MM.1S (cell line): ENCODE measurements around the gene CATSPERB.

Experiments used
- EZH2 ChIP-seq: fragments of 300-600 bp; sonication (generic); optimal IDR thresholded peaks from 2 replicates; pipeline ENCODE3; 2017; ENCODE audit warnings: low read depth, mild to moderate bottlenecking, antibody characterized with exemption, low read length, mixed read lengths
- TF ChIP-seq, protein P1 (sequence below): fragments of 300-600 bp; sonication (generic); IDR thresholded peaks from 2 replicates; pipeline ENCODE4 v1.5.1; 2016; ENCODE audit warnings: antibody characterized with exemption, low read length, mixed read lengths

DNA sequence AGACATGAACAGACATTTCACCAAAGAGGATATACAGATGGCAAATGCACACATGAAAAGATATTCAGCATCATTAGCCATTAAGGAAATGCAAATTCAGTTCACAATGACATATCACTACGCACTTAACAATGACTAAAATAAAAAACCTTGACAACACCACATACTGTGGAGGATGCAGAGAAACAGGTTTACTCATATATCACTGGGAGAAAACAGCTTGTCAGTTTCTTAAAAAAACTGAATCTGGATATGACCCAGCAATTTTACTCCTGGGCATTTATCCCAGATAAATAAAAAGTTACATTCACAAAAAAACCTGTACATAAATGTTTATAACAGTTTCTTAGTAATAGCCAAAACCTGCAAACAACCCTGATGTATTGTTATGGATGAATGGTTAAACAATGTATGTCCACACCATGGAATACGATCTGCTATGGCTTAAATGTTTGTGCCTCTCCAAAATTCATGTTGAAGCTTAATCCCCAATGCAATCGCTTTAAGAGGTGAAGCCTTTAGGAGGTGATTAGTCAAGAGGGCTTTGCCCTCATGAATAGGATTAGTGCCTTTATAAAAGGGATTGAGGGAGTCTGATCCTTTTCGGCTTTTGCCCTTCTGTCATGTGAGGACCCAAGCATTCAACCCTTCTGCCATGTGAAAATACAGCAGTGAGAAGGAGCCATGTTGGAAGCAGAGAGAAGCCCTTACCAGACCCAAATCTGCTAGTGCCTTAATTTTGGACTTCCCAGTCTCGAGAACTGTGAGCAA is 185.8 kb downstream of the CATSPERB start:
- TF ChIP-seq, protein P1, sequence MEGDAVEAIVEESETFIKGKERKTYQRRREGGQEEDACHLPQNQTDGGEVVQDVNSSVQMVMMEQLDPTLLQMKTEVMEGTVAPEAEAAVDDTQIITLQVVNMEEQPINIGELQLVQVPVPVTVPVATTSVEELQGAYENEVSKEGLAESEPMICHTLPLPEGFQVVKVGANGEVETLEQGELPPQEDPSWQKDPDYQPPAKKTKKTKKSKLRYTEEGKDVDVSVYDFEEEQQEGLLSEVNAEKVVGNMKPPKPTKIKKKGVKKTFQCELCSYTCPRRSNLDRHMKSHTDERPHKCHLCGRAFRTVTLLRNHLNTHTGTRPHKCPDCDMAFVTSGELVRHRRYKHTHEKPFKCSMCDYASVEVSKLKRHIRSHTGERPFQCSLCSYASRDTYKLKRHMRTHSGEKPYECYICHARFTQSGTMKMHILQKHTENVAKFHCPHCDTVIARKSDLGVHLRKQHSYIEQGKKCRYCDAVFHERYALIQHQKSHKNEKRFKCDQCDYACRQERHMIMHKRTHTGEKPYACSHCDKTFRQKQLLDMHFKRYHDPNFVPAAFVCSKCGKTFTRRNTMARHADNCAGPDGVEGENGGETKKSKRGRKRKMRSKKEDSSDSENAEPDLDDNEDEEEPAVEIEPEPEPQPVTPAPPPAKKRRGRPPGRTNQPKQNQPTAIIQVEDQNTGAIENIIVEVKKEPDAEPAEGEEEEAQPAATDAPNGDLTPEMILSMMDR: no peak
- no peak for TF ChIP-seq EZH2
